Stimulated activated CD8-positive, alpha-beta memory T cell treated with anti-CD3 and anti-CD28 coated beads, Interleukin-12 subunit alpha, Interleukin-12 subunit beta, amount 100 ng/mL, for 24 hours (primary cell): ENCODE data around the gene MUC22.
"Not testable (repeated sequence)": the region's sequence is repeated elsewhere in the genome, so short reads cannot be mapped to it uniquely, and the experiment has no call there.

Experiments
- DNase-seq: peaks from one replicate; pipeline ENCODE4 v3.0.0-alpha.2; 2020; ENCODE audit errors: extremely low read depth

MUC22 gene

DNA sequence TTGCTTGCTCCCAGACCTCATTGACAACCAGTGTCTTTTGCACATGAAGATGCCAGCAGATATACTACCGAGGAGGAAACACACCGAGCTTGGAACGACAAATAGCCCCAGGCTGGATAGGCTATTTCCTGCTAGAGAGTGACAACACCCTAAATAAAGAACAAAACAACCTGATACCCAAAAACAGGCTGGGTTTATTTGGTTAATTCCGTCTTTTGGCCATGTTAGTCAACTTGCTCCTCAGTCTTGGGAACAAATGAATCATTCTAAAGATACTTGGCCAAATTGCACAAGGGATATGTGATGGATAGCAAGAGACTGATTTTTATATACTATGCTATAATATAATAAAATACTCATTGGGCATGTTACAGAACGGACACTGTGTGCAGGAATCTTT, 11.5 kb upstream of the MUC22 start:
- DNase-seq: no peak

DNA sequence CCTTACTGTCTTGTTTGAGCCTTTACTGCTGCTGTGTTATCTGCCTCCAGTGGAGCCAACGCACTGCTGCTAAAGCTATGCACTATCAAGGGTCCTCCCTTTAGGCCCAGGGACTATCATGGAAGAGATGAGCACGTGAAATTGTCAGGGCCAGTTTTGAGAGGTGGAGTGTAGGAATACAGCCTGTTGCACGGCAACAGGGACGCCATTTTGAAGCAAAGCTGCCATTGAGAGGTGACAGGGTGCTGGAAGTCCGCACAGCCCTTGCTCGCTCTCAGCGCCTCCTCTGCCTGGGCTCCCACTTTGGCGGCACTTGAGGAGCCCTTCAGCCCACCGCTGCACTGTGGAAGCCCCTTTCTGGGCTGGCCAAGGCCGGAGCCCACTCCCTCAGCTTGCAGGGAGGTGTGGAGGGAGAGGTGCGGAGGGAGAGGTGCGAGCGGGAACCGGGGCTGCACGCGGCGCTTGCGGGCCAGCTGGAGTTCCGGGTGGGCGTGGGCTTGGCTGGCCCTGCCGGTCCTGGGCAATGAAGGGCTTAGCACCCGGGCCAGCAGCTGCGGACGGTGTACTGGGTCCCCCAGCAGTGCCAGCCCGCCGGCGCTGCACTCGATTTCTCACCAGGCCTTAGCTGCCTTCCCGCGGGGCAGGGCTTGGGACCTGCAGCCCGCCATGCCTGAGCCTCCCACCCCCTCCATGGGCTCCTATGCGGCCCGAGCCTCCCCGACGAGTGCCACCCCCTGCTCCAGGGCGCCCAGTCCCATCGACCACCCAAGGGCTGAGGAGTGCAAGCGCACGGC, 10.0 kb upstream of the MUC22 start:
- not testable (repeated sequence) for DNase-seq

- no peak for DNase-seq
Measured at GRCh38 chr6:31001281-31001888, 8.9 kb upstream of the MUC22 start.

- no peak for DNase-seq
Measured at GRCh38 chr6:31002471-31002870, 7.8 kb upstream of the MUC22 start.

- no peak for DNase-seq
Measured at GRCh38 chr6:31004794-31005193, 5.5 kb upstream of the MUC22 start.

- no peak for DNase-seq
Measured at GRCh38 chr6:31005249-31006020, 4.8 kb upstream of the MUC22 start.

DNA sequence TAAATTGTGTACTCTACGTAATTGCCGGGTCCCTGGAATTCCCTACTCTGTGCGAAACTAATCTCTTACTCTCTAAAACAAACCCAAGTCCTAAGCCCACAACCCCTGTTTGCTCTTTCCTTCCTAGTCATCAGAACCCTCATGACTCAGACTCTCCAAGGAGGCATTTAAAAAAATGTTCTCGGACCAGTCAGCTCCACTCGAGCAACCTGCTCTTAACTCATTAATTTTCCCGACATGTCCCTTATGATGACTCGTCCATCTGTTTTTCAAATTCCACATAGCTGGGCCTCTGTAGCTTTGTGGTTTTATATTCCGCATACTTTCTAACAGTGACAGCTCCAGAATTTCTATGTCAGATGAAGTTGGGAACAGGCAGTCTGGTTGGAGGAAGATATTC, 2.6 kb upstream of the MUC22 start:
- DNase-seq: no peak

- DNase-seq: no peak
Measured at GRCh38 chr6:31008165-31008564, 2.1 kb upstream of the MUC22 start.

DNA sequence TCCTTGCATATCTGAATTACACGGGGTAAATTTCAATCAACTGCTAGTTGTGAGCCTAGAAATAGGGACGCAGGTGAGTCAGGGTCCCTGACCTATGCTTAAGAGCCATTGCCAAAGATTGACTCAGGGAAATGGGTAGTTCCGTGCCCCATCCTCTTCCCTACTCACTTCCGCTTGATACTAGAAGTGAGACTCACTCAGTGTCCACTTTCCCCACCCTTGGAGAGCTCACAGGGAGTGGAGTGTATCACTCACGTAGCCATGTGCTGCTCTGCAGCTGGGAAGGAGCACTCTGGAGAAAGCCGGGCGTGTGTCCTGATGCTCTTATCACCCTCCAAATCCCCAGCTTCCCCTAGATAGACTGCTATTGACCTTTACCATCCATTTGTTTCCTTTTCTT, 543 bp upstream of the MUC22 start:
- DNase-seq: no peak

DNA sequence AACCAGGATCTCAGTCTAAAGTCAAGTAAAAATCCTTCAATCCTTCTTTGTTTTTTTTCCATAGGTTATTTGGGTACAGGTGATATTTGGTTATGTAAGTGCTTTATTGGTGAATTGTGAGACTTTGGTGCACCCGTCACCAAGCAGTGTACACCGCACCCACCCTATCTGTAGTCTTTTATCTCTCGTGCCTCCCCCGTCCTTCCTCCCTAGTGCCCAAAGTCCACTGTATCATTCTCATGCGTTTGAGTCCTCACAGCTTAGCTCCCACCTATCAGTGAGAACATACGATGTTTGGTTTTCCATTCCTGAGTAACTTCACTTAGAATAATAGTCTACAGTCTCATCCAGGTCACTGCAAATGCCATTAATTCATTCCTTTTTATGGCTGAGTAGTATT, 879 bp downstream of the MUC22 start:
- DNase-seq: no peak

- no peak for DNase-seq
Measured at GRCh38 chr6:31016659-31017299, 6.5 kb downstream of the MUC22 start.

DNA sequence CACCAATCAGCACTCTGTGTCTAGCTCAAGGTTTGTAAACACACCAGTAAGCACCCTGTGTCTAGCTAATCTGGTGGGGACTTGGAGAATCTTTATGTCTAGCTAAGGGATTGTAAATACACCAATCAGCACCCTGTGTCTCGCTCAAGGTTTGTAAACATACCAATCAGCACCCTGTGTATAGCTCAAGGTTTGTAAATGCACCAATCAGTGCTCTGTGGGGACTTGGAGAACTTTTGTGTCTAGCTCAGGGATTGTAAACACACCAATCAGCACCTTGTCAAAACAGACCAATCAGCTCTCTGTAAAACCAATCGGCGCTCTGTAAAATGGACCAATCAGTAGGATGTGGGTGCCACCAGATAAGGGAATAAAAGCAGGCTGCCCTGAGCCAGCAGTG, 7.2 kb downstream of the MUC22 start:
- not testable (repeated sequence) for DNase-seq

DNA sequence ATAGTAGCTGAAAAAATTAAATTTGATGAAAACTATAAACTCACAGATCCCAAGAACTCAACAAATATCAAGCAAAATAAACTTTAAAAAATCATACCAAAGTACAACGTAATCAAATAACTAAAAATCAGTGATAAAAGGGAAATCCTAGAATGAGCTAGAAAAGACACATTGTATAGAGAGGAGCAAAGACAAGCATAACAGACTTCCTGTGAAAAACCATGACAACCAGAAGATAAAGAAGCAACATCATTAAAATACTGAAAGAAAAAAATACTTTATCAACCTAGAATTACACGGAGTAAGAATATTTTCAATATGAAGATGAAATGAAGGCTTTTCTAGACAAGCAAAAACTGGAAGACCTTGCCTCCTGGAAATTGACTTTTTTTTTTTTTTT, 9.8 kb downstream of the MUC22 start:
- no peak for DNase-seq

DNA sequence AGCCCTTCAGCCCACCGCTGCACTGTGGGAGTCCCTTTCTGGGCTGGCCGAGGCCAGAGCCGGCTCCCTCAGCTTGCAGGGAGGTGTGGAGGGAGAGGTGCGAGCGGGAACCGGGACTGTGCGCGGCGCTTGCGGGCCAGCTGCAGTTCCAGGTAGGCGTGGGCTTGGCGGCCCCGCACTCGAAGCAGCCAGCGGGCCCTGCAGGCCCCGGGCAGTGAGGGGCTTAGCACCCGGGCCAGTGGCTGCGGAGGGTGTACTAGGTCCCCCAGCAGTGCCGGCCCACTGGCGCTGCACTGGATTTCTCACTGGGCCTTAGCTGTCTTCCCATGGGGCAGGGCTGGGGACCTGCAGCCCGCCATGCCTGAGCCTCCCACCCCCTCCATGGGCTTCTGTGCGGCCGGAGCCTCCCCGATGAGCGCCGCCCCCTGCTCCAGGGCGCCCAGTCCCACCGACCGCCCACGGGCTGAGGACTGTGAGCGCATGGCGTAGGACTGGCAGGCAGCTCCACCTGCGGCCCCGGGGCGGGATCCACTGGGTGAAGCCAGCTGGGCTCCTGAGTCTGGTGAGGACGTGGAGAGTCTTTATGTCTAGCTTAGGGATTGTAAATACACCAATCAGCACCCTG, 10.5 kb downstream of the MUC22 start:
- not testable (repeated sequence) for DNase-seq

DNA sequence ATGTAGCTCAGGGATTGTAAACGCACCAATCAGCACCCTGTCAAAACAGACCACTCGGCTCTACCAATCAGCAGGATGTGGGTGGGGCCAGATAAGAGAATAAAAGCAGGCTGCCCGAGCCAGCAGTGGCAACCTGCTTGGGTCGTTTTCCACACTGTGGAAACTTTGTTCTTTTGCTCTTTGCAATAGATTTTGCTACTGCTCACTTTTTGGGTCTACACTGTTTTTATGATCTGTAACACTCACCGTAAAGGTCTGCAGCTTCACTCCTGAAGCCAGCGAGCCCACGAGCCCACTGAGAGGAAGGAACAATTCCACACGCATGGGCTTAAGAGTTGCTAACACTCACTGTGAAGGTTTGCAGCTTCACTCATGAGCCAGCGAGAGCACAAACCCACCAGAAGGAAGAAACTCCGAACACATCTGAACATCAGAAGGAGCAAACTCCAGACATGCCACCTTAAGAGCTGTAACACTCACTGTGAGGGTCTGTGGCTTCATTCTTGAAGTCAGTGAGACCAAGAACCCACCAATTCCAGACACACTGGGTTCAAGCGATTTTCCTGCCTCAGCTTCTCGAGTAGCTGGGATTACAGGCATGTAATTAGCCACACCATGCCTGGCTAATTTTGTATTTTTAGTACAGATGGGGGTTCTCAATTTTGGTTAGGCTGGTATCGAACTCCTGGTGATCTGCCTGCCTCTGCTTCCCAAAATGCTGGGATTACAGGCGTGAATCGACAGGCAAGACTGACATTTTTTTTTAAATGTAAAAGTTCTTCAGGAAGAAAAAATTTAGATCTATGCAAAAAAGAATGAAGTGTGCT, 11.6 kb downstream of the MUC22 start:
- DNase-seq: not testable (repeated sequence)

- DNase-seq: no peak
Measured at GRCh38 chr6:31025595-31025994, 15.3 kb downstream of the MUC22 start.

DNA sequence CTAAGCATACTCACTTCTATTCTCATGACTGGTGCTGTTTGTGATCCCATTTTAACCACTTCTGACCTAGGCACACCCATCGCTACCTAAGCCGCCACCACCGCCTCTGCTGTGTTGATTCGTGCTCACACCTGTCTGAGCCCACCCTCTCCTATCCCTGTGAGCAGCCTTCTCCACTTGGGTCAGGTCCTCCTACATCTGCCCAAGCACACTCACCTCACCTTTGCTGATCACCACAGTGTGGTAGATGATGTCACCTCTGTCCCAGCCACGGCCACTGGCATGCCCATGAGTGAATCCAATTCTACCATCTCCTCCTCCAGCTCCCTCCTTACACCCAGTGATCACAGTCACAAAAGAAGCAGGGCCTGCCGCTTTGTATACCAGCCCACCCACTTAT, 20.8 kb downstream of the MUC22 start:
- DNase-seq: no peak

DNA sequence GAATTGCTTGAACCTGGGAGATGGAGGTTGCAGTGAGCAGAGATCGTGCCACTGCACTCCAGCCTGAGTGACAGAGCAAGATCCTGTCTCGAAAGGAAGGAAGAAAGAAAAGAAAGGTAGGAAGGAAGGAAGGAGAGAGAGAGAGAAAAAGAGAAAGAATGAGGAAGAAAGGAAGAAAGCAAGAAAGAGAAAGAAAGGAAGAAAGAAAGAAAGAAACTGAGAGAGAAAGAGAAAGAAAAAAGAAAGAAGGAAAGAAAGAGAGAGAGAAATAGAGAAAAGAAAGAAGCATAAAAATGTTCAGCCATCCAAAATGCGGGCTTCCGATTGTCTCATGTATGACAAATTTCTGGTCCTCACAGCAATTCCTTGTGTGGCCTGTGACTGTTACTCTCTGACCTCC, 22.8 kb downstream of the MUC22 start:
- DNase-seq: no peak

- DNase-seq: no peak
Measured at GRCh38 chr6:31035862-31036497, 25.7 kb downstream of the MUC22 start.

GRCh38 chr6:31037169-31037568, 26.9 kb downstream of the MUC22 start:
- DNase-seq: no peak

GRCh38 chr6:31037682-31038081, 27.4 kb downstream of the MUC22 start:
- DNase-seq: no peak
